A549 (cell line): ENCODE measurements around the gene PAIP2. TPM values are rescaled to one million over a fixed set of nuclear protein-coding genes. Genes with fewer than 3 reads are reported as not detected.
A peak's percentile ranks its signal among the peaks of the same experiment; 100 is the strongest.

Experiments
- ATAC-seq, 2 experiments: fragments of 200-7000 bp in 1 of 2; fragments of >200 bp in 1 of 2; cut with Nextera tagmentation in 1 of 2; cut with Tn5 transposase in 1 of 2; 3 replicates each; pipeline versions ENCODE4 v1.8.0 to v1.9.1; 2018 to 2020; ENCODE audit warnings: mild to moderate bottlenecking in 1 of 2, moderate library complexity in 1 of 2
- CTCF ChIA-PET: fragments of 300-600 bp; sonication (Branson Sonifier 250); formaldehyde crosslinking; extraction: SDS; loops from one replicate; lab custom pipeline; 2021; ENCODE audit warnings: antibody characterized with exemption, inconsistent platforms; lab: Yijun Ruan, JAX
- POLR2A ChIA-PET: fragments of 350-600 bp; formaldehyde crosslinking; extraction: SDS; loops from one replicate; lab custom pipeline; 2021; ENCODE audit warnings: antibody characterized with exemption, inconsistent platforms; lab: Yijun Ruan, JAX
- DNase-seq, 2 experiments: peaks; one replicate each; pipeline versions ENCODE4 v3.0.0 to v3.0.0-alpha.2; 2011 to 2016; ENCODE audit warnings: low read depth in 1 of 2, low spot score in 1 of 2
- FAIRE-seq: peaks from 2 replicates; lab custom pipeline; 2011; peaks lifted over from hg19 to GRCh38; lab: Jason Lieb, UNC
- H3K27ac ChIP-seq, 2 experiments: fragments of >200 bp; sonication (Bioruptor Twin); formaldehyde crosslinking; 3 replicates each; pipeline ENCODE4 v1.5.1; 2016 to 2017
- H3K4me1 ChIP-seq: fragments of >200 bp; sonication (Bioruptor Twin); formaldehyde crosslinking; 3 replicates; pipeline ENCODE4 v1.6.1; 2016
- H3K4me2 ChIP-seq: fragments of >200 bp; sonication (Bioruptor Twin); formaldehyde crosslinking; 3 replicates; pipeline ENCODE4 v1.6.1; 2016
- H3K4me3 ChIP-seq: fragments of >200 bp; sonication (Bioruptor Twin); formaldehyde crosslinking; 3 replicates; pipeline ENCODE4 v1.5.1; 2016
- H3K9me3 ChIP-seq: fragments of >200 bp; sonication (Bioruptor Twin); formaldehyde crosslinking; 3 replicates; pipeline ENCODE4 v1.6.1; 2016
- ATOH8 ChIP-seq: fragments of 250-450 bp; sonication (Bioruptor Pico); IDR thresholded peaks from 2 replicates; pipeline ENCODE4 v1.5.0; 2020; ENCODE audit warnings: low read depth, mild to moderate bottlenecking, moderate library complexity
- BCL3 ChIP-seq: fragments of >200 bp; sonication (Bioruptor Twin); formaldehyde crosslinking; IDR thresholded peaks from 3 replicates; pipeline ENCODE4 v1.6.1; 2016
- CHD2 ChIP-seq: fragments of 150-350 bp; IDR thresholded peaks from 2 replicates; pipeline ENCODE4 v1.6.1; 2014; ENCODE audit warnings: low read length; ENCODE audit not compliant: partially characterized antibody
- CTCF ChIP-seq: fragments of >200 bp; sonication (Bioruptor Twin); formaldehyde crosslinking; IDR thresholded peaks from 3 replicates; pipeline ENCODE4 v1.5.1; 2016
- ESRRA ChIP-seq: fragments of 150-350 bp; IDR thresholded peaks from 2 replicates; pipeline ENCODE4 v1.6.1; 2014; ENCODE audit warnings: mild to moderate bottlenecking, low read length, borderline replicate concordance
- HOXA7 ChIP-seq: fragments of 250-450 bp; sonication (Bioruptor Pico); IDR thresholded peaks from 2 replicates; pipeline ENCODE4 v1.5.0; 2020; ENCODE audit warnings: mild to moderate bottlenecking, moderate library complexity
- HOXB13 ChIP-seq: fragments of 250-450 bp; sonication (Bioruptor Pico); IDR thresholded peaks from 2 replicates; pipeline ENCODE4 v1.5.0; 2020; ENCODE audit warnings: low read depth, mild to moderate bottlenecking, moderate library complexity
- KDM5A ChIP-seq: fragments of 200-600 bp; sonication (generic); IDR thresholded peaks from 2 replicates; pipeline ENCODE4 v1.6.1; 2016; ENCODE audit warnings: antibody characterized with exemption, mild to moderate bottlenecking
- MAX ChIP-seq: IDR thresholded peaks from 2 replicates; pipeline ENCODE4 v1.6.1; 2012
- MYC ChIP-seq: IDR thresholded peaks from 2 replicates; pipeline ENCODE4 v1.6.1; 2012; ENCODE audit warnings: mild to moderate bottlenecking, inconsistent platforms, low read length, improper control_type of control experiment, borderline replicate concordance
- NPAS2 ChIP-seq: fragments of 250-450 bp; sonication (Bioruptor Pico); IDR thresholded peaks from 2 replicates; pipeline ENCODE4 v1.8.0; 2022; ENCODE audit warnings: mild to moderate bottlenecking, moderate library complexity, borderline replicate concordance
- RAD21 ChIP-seq, 2 experiments: fragments of >200 bp in 1 of 2; sonication (Bioruptor Twin) in 1 of 2; formaldehyde crosslinking in 1 of 2; IDR thresholded peaks in 1 of 2; conservative IDR thresholded peaks in 1 of 2; 2 replicates in 1 of 2; 3 replicates in 1 of 2; pipeline ENCODE4 v1.6.1; 2012 to 2018; ENCODE audit warnings: inconsistent platforms in 1 of 2
- RARB ChIP-seq: fragments of 250-450 bp; sonication (Bioruptor Pico); IDR thresholded peaks from 2 replicates; pipeline ENCODE4 v1.8.0; 2021; ENCODE audit warnings: mild to moderate bottlenecking, moderate library complexity
- SREBF2 ChIP-seq: fragments of 450-650 bp; IDR thresholded peaks from 2 replicates; pipeline ENCODE4 v1.6.1; 2014; ENCODE audit warnings: mild to moderate bottlenecking, moderate library complexity
- ZNF302 ChIP-seq: fragments of 250-450 bp; sonication (Bioruptor Pico); IDR thresholded peaks from 2 replicates; pipeline ENCODE4 v1.9.0; 2021; ENCODE audit warnings: inconsistent platforms, mild to moderate bottlenecking, moderate library complexity
- WGBS: methylation state at CpG from one replicate; pipeline ENCODE4 v1.1.6; 2017; ENCODE audit errors: missing lambda C conversion rate; 5-methylcytosine and 5-hydroxymethylcytosine counted together
- polyA plus RNA-seq, 4 experiments: library from polyadenylated mRNA; depleted of rRNA in 3 of 4; stranded (reverse); fragments of >200 nt; fragmentation: RNase III in 1 of 4; extraction: RNeasy Plus Mini Kit Qiagen cat#74134 plus additional on column Dnase treatment in 1 of 4; gene quantifications; 2 replicates in 3 of 4; 3 replicates in 1 of 4; pipeline ENCODE4 v1.2.3, GENCODE V29; 2011 to 2017

The PAIP2 gene
- polyA plus RNA-seq, 2 of the 4 experiments (the other 2 are of a cell fraction): 109 to 128 TPM

- TF ChIP-seq BCL3 (peak; percentile 77), ZNF302 (CRISPR knock-in tag) (no peak)
Observed at GRCh38 chr5:139293507-139294373, 47.9 kb upstream of the PAIP2 start, which contains the start of gene MATR3 (continued).

- DNase-seq: peak; percentile 52 to 91
- POLR2A ChIA-PET: interaction anchor here (0.7 to 2.5 kb wide), 22 partner anchors 9 to 719 kb away, joined by 3 to 38 read pairs (median 3); partner anchors contain the start of genes DNAJC18, HSPA9, PAIP2 and SIL1
- 2% methylated on average over 48 of the region's 48 CpGs for WGBS
- peak overlapping the region; percentile 66 for H3K4me3 ChIP-seq
- CTCF ChIA-PET: interaction anchor here (0.9 to 2.3 kb wide), 11 partner anchors 11 to 219 kb away, joined by 3 to 17 read pairs (median 3); no protein-coding TSS in a partner anchor
- no peaks in the 10 kb centered on the region for H3K9me3 ChIP-seq
- ATAC-seq: peak; percentile 73 to 76
- FAIRE-seq: no peak
- TF ChIP-seq CTCF (peak; percentile 52), MAX (peak; percentile 65), CHD2 (no peak), NPAS2 (no peak), MYC (peak; percentile 65; the same call in 1 of the 2 replicates), RARB (CRISPR knock-in tag) (peak; percentile 49; the same call in 1 of the 2 replicates), KDM5A (peak; percentile 78), HOXA7 (CRISPR knock-in tag) (no peak), RAD21 (conservative IDR thresholded peaks at IDR 0.05 in 1 of 2, IDR thresholded peaks at IDR 0.05 in 1 of 2) (0 out of 5 replicates have a peak, but pooled peaks of 1 of the 2 experiments have one; percentile 8), ATOH8 (CRISPR knock-in tag) (no peak)
- peak overlapping the region; percentile 91 for H3K4me2 ChIP-seq
- H3K27ac ChIP-seq: peak overlapping the region; percentile 97 to 98
- peaks cover 42% of the 10 kb centered on the region for H3K4me1 ChIP-seq
Observed at GRCh38 chr5:139294374-139295165, 47.1 kb upstream of the PAIP2 start.

GRCh38 chr5:139295346-139296057, 46.2 kb upstream of the PAIP2 start:
- H3K4me1 ChIP-seq: peaks cover 49% of the 10 kb centered on the region
- CTCF ChIA-PET: interaction anchor here (1.4 kb wide), 1 partner anchor 17 kb away, joined by 3 read pairs; no protein-coding TSS in a partner anchor
- peak overlapping the region; percentile 91 for H3K4me2 ChIP-seq
- TF ChIP-seq ESRRA (no peak), SREBF2 (no peak), HOXB13 (CRISPR knock-in tag) (no peak)
- DNase-seq (no peak), FAIRE-seq (no peak), ATAC-seq (no peak)
- peak overlapping the region in 1 of 2 experiments; percentile 98; a peak in 3 of 6 replicates for H3K27ac ChIP-seq
- POLR2A ChIA-PET: interaction anchor here (1.3 to 2.5 kb wide), 2 partner anchors 10 to 22 kb away, joined by 3 to 18 read pairs; no protein-coding TSS in a partner anchor
- 58% methylated on average over 16 of the region's 16 CpGs for WGBS
- no peaks in the 10 kb centered on the region for H3K9me3 ChIP-seq
- peak overlapping the region; percentile 66 for H3K4me3 ChIP-seq
